K562 (cell line): ENCODE measurements around the gene COL25A1. TPM values are rescaled to one million over a fixed set of nuclear protein-coding genes. Genes with fewer than 3 reads are reported as not detected.

Experiments
- ATAC-seq: fragments of 200-7000 bp; cut with Tn5 transposase; 3 replicates; pipeline ENCODE4 v1.9.1; 2020; ENCODE audit warnings: moderate library complexity
- BruUV-seq: library from RNA; stranded (reverse); fragments of 400-500 nt; replicated peaks from 2 replicates; lab custom pipeline; 2021; lab: Mats Ljungman, UMichigan
- CTCF ChIA-PET: fragments of 300-600 bp; formaldehyde crosslinking; extraction: SDS; loops from one replicate; lab custom pipeline; 2021; ENCODE audit warnings: low intra/inter-chr PET ratio; lab: Yijun Ruan, JAX
- POLR2A ChIA-PET: fragments of 300-600, 350-650 bp; sonication (Branson Sonifier 250); formaldehyde crosslinking; extraction: SDS; loops from one replicate; lab custom pipeline; 2021; ENCODE audit warnings: antibody characterized with exemption, inconsistent platforms; lab: Yijun Ruan, JAX
- DNase-seq, 4 experiments: peaks; one replicate each; pipeline versions ENCODE4 v3.0.0 to v3.0.0-alpha.2; 2011 to 2018; ENCODE audit warnings: low spot score in 3 of 4, mixed read lengths in 3 of 4; ENCODE audit errors: extremely low read depth in 1 of 4
- FAIRE-seq: peaks from 2 replicates; lab custom pipeline; 2011; peaks lifted over from hg19 to GRCh38; lab: Jason Lieb, UNC
- H2AFZ ChIP-seq: 2 replicates; pipeline ENCODE4 v1.6.0; 2011; ENCODE audit warnings: low read depth, low read length, control low read depth, inconsistent platforms
- H3K27ac ChIP-seq: fragments of 200-600 bp; 3 replicates; pipeline ENCODE4 v1.8.0; 2011; ENCODE audit warnings: low read depth, mild to moderate bottlenecking, control low read depth, inconsistent platforms, low read length, moderate library complexity, mixed read lengths; ENCODE audit errors: extremely low read depth
- H3K27me3 ChIP-seq, 2 experiments: fragments of 300-600 bp in 1 of 2; 2 replicates in 1 of 2; 3 replicates in 1 of 2; pipeline versions ENCODE4 v1.6.0 to v1.8.0; 2011; ENCODE audit warnings: inconsistent platforms in 2 of 2, low read length in 2 of 2, mild to moderate bottlenecking in 1 of 2, mixed read lengths in 1 of 2, moderate library complexity in 1 of 2; ENCODE audit not compliant: control insufficient read depth in 2 of 2, insufficient read depth in 2 of 2
- H3K36me3 ChIP-seq: fragments of 300-600 bp; 3 replicates; pipeline ENCODE4 v1.8.0; 2011; ENCODE audit warnings: mild to moderate bottlenecking, low read length, inconsistent platforms; ENCODE audit not compliant: control insufficient read depth, insufficient read depth
- H3K4me1 ChIP-seq, 2 experiments: fragments of 200-600 bp in 1 of 2; replicated peaks in 1 of 2; 2 replicates in 1 of 2; 3 replicates in 1 of 2; pipeline versions ENCODE4 v1.5.1 to v1.8.0; 2011; ENCODE audit warnings: inconsistent platforms in 2 of 2, low read length in 2 of 2, mild to moderate bottlenecking in 1 of 2, mixed read lengths in 1 of 2, moderate library complexity in 1 of 2; ENCODE audit not compliant: control insufficient read depth in 2 of 2, insufficient read depth in 2 of 2
- H3K4me2 ChIP-seq: 2 replicates; pipeline ENCODE4 v1.6.1; 2011; ENCODE audit warnings: low read length, control low read depth, inconsistent platforms, mixed read lengths; ENCODE audit not compliant: insufficient read depth
- H3K4me3 ChIP-seq: fragments of 200-600 bp; sonication (generic), shearing (Covaris generic); 2 replicates; pipeline ENCODE4 v1.5.1; 2016; ENCODE audit warnings: control low read depth, inconsistent platforms
- H3K79me2 ChIP-seq: fragments of 200-600 bp; 3 replicates; pipeline ENCODE4 v1.8.0; 2011; ENCODE audit warnings: low read length, inconsistent platforms; ENCODE audit not compliant: control insufficient read depth, insufficient read depth
- H3K9ac ChIP-seq, 2 experiments: 2 replicates each; pipeline versions ENCODE4 v1.6.0 to v1.6.1; 2011; ENCODE audit warnings: low read depth in 2 of 2, low read length in 2 of 2, control low read depth in 1 of 2, inconsistent platforms in 1 of 2, mild to moderate bottlenecking in 1 of 2, mixed read lengths in 1 of 2; ENCODE audit not compliant: insufficient read depth in 1 of 2
- H3K9me1 ChIP-seq: one replicate; pipeline ENCODE4 v1.6.0; 2011; ENCODE audit warnings: inconsistent platforms, mild to moderate bottlenecking, low read length, moderate library complexity; ENCODE audit not compliant: control insufficient read depth, insufficient read depth
- H3K9me3 ChIP-seq: replicated peaks from 2 replicates; pipeline ENCODE4 v1.5.1; 2011; ENCODE audit warnings: low read depth, low read length, inconsistent platforms; ENCODE audit not compliant: control insufficient read depth, insufficient read depth
- H4K20me1 ChIP-seq: replicated peaks from 2 replicates; pipeline ENCODE4 v1.6.1; 2011; ENCODE audit warnings: low read length, inconsistent platforms, mixed read lengths; ENCODE audit not compliant: control insufficient read depth, insufficient read depth
- MAZ ChIP-seq, 2 experiments: fragments of 450-650 bp in 1 of 2; sonication (generic) in 1 of 2; formaldehyde crosslinking; IDR thresholded peaks in 1 of 2; conservative IDR thresholded peaks in 1 of 2; 2 replicates each; pipeline versions ENCODE4 v1.4.0 to v1.5.0; 2020; ENCODE audit warnings: mild to moderate bottlenecking in 1 of 2, missing genetic modification reagents in 1 of 2
- WGBS: fragments of 100-300 bp; shearing (Covaris generic); methylation state at CpG from one replicate; pipeline ENCODE4 v1.1.6; 2016; ENCODE audit warnings: low coverage, mixed read lengths; ENCODE audit not compliant: insufficient coverage; ENCODE audit errors: missing lambda C conversion rate; 5-methylcytosine and 5-hydroxymethylcytosine counted together
- in situ Hi-C: fragments of 300-500 bp; cut with MboI; formaldehyde crosslinking; loops from 4 replicates; pipeline ENCODE4 v1.15.0; 2018; ENCODE audit warnings: inconsistent platforms, mixed read lengths
- intact Hi-C: fragments of 100-400 bp; cut with micrococcal nuclease; formaldehyde crosslinking; loops from 2 replicates; pipeline ENCODE4 v1.14.2; 2022
- polyA plus RNA-seq, 8 experiments: library from polyadenylated mRNA; depleted of rRNA in 4 of 8; stranded (reverse) in 5 of 8; unstranded in 3 of 8; fragments of >200 nt; fragmentation: Nextera tagmentation in 2 of 8; fragmentation: Illumina TruSeq in 1 of 8; extraction: Ambion mirVana in 2 of 8; extraction: Trizol in 1 of 8; gene quantifications; 2 replicates each; pipeline versions ENCODE4 v1.2.1 to v1.2.3, GENCODE V29; 2011 to 2014; ENCODE audit warnings: inconsistent platforms in 1 of 8, missing spikeins in 1 of 8
- total RNA-seq, 7 experiments: library from RNA; depleted of rRNA in 6 of 7; stranded (reverse); fragments of >200 nt in 6 of 7; fragmentation: Illumina TruSeq in 2 of 7; extraction: Trizol in 2 of 7; gene quantifications; 2 replicates each; pipeline versions ENCODE4 v1.2.1 to v1.2.3, GENCODE V29; 2011 to 2021; ENCODE audit warnings: low replicate concordance in 1 of 7
- TF ChIP-seq, protein P1 (sequence below): fragments of 450-650 bp; IDR thresholded peaks from 2 replicates; pipeline ENCODE4 v1.6.1; 2016
- TF ChIP-seq, protein P2 (sequence below): IDR thresholded peaks from 3 replicates; pipeline ENCODE4 v1.6.1; 2011; ENCODE audit warnings: borderline replicate concordance, mild to moderate bottlenecking; ENCODE audit not compliant: insufficient read length, insufficient read depth

The COL25A1 gene
- total and polyA plus RNA-seq, 9 of the 15 experiments (the other 6 are each of a cell fraction or from before 2014, with no cell fraction given): 0.03 to 0.62 (median 0.27) TPM

DNA sequence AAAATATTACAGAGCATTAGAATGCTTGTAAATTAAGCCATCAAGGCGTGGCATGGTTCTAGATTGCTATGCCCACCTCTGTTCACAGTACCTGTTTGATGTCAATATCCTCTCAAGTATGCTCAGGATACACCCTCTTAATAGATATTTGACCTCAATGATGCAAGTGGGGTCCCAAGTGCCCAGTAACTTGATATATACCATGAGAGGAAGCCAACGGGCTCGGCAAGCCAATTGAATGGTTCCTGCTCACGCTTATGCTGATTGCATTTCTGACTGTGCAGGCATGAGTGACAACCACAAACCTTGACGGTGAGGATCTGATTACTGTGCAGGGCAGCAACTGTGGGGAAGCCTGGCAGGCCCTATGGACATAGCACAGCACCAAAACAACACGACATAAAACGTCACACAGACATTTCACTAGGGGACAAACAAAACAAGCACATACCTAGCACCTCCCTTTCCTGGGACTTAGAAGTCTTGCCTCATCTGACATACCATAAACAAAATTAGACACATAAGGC is 360.5 kb downstream of the COL25A1 start:
- Histone ChIP-seq H3K4me3 (no peak overlapping the region), H3K27ac (no peak overlapping the region), H3K4me2 (no peak overlapping the region), H3K9me1 (no peaks in the 10 kb centered on the region), H3K9me3 (no peaks in the 10 kb centered on the region), H3K27me3 (no peaks in the 10 kb centered on the region), H2AFZ (peak overlapping the region; percentile 72), H3K79me2 (no peaks in the 10 kb centered on the region), H4K20me1 (no peaks in the 10 kb centered on the region), H3K4me1 (peaks cover 0 to 4% of the 10 kb centered on the region in 2 experiments; a peak in 4 of 5 replicates), H3K9ac (no peak overlapping the region; a peak in 1 of 4 replicates), H3K36me3 (no peaks in the 10 kb centered on the region)
- no peak for DNase-seq
- TF ChIP-seq, protein P1, sequence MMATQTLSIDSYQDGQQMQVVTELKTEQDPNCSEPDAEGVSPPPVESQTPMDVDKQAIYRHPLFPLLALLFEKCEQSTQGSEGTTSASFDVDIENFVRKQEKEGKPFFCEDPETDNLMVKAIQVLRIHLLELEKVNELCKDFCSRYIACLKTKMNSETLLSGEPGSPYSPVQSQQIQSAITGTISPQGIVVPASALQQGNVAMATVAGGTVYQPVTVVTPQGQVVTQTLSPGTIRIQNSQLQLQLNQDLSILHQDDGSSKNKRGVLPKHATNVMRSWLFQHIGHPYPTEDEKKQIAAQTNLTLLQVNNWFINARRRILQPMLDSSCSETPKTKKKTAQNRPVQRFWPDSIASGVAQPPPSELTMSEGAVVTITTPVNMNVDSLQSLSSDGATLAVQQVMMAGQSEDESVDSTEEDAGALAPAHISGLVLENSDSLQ: 0 out of 2 replicates have a peak, but pooled peaks have one; percentile 20
- TF ChIP-seq MAZ (CRISPR knock-in tag; conservative IDR thresholded peaks at IDR 0.05 in 1 of 2, IDR thresholded peaks at IDR 0.05 in 1 of 2): no peak
- no peak for FAIRE-seq
- ATAC-seq: peak; percentile 65
- POLR2A ChIA-PET: interaction anchor here (1.2 kb wide), 1 partner anchor 9 kb away, joined by 3 read pairs; no protein-coding TSS in a partner anchor
- WGBS: 30% methylated on average over 7 of the region's 7 CpGs
- intact Hi-C loops (no loop called here), in situ Hi-C loops (no loop called here)
- CTCF ChIA-PET: no interaction called here
- BruUV-seq: no TSS peak

DNA sequence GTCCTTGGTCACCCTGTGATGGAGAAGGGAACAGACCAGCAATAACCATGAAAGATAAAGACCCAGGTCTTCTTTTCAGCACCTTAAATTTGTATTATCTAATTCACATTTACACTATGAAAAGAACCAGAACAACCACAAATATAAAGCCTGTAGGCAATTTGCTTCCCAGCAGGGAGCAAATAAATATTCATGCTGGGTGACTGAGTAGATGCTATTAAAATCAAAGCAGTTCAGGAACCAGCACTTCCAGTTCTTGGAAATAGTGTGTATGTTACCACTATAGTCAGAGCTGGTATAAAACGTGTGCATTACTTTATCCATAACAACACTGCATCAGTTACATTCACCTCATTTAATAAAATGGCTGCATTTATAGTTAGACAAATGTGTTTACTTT is 361.8 kb downstream of the COL25A1 start:
- FAIRE-seq (no peak), ATAC-seq (no peak)
- 23% methylated on average over 1 of the region's 1 CpG for WGBS

More for the DNA sequence above, 361.8 kb downstream of the COL25A1 start:
- Histone ChIP-seq H3K9me1 (no peaks in the 10 kb centered on the region), H3K79me2 (no peaks in the 10 kb centered on the region), H2AFZ (no peak overlapping the region), H3K27me3 (no peaks in the 10 kb centered on the region), H4K20me1 (no peaks in the 10 kb centered on the region), H3K4me3 (no peak overlapping the region), H3K9me3 (no peaks in the 10 kb centered on the region), H3K27ac (no peak overlapping the region)
- in situ Hi-C loops (no loop called here), intact Hi-C loops (no loop called here)
- DNase-seq: no peak
- ChIA-PET POLR2A (no interaction called here), CTCF (no interaction called here)
- no TSS peak for BruUV-seq
- TF ChIP-seq, protein P2, sequence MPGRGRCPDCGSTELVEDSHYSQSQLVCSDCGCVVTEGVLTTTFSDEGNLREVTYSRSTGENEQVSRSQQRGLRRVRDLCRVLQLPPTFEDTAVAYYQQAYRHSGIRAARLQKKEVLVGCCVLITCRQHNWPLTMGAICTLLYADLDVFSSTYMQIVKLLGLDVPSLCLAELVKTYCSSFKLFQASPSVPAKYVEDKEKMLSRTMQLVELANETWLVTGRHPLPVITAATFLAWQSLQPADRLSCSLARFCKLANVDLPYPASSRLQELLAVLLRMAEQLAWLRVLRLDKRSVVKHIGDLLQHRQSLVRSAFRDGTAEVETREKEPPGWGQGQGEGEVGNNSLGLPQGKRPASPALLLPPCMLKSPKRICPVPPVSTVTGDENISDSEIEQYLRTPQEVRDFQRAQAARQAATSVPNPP: no peak
- TF ChIP-seq, all 486 proteins: peak for 0
- H3K36me3 ChIP-seq: no peaks in the 10 kb centered on the region
- H3K4me2 ChIP-seq: no peak overlapping the region
- H3K9ac ChIP-seq: no peak overlapping the region
- H3K4me1 ChIP-seq: peaks cover 0 to 4% of the 10 kb centered on the region in 2 experiments; a peak in 4 of 5 replicates
